ENCODE data around the gene VEGFB.

Gene VEGFB

DNA sequence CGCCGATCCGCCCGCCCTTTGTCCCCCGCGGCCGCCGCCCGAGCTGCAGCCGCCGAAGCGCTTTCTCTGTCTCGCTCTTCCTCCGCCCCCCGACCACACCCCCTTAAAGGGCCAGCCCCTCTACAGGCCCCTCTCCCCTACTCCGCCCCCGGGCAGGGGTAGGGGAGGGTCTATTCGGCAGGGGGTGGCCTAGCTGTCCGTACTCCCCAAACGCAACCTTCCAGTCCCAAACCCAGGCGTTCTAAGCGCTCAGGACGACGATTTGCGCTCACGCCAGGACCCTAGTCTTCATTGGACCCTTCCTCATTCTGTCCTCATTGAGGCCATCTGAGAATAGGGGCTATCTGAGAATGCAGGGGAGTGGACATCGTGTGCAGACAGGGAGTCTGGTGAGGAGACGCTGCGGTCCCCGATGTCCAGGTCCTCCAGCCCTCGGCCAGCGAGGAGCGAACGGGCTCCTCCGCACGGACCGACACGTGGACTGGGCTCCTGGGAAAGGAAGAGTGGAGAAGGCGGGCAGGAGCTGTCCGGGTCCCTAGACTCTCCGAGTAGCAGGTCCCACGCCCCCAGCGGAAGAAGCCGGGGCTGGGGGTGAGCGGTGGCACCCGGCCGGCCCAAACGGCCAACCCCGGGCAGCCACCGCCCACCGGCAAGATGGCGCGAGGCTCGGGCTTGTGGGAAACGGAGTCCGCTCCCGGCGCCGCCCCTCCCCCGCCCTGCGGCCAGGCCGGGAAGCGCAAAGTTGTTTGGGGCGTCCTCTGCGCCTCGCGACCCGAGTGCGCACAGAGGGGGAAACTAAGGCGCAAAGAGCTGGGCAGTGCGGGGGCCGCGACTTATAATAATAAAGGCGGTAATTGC, 12.7 kb downstream of the VEGFB start, which contains the start of gene PPP1R14B:
PPP1R14B (minus strand) TSS at position 73 of the 858 bp plus-strand sequence. CDS start 270 bp downstream, outside the sequence.
- peak; percentile 77 to 78 for DNase-seq (ENCODE audit: low read depth in 2 of 2)

DNA sequence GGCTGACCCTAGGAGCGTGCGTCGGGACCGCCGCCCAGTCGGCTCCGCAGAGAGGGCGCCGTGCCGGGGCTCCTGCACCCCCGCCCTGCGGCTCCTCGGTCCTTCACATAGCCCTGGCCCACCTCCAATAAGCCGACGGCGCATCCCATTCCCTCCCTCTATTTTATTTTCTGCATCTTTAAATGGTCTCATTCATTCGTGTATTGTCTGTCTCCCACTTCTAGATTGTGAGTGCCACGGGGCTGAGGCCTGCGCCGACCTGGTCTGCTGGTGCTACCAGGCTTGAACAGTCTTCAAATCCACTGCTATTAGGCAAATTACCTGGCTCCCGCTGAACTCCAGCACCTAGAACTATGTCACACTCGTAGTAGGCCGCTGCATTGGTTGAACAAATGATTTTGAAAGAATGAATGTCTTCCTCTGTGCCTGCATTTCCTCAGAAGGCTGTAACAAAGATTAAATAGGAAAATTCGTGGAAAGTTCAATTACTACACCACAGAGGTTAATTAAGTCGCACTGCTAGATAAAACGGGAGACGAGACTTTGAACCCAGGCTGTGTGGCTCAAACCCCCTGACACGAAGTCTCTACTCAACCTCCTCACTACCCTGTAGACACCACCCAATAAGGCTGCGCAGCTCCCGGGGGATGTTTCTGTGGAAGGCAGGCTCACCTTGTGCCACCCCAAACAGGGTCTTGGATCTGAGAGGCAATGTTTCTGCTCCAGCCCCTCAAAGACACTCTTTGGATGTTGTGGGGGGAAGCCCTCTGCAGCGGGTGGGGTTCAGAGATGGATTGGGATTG, 13.5 kb downstream of the VEGFB start:
- no peak for DNase-seq (ENCODE audit: low read depth in 2 of 2)

- no peak for DNase-seq (ENCODE audit: low read depth in 2 of 2)
Observed at GRCh38 chr11:64248578-64248977, 14.2 kb downstream of the VEGFB start.

GRCh38 chr11:64249038-64249437, 14.7 kb downstream of the VEGFB start:
- DNase-seq (ENCODE audit: low read depth in 2 of 2), result no peak

GRCh38 chr11:64249563-64250414, 15.4 kb downstream of the VEGFB start:
- DNase-seq (ENCODE audit: low read depth in 2 of 2), result no peak

DNA sequence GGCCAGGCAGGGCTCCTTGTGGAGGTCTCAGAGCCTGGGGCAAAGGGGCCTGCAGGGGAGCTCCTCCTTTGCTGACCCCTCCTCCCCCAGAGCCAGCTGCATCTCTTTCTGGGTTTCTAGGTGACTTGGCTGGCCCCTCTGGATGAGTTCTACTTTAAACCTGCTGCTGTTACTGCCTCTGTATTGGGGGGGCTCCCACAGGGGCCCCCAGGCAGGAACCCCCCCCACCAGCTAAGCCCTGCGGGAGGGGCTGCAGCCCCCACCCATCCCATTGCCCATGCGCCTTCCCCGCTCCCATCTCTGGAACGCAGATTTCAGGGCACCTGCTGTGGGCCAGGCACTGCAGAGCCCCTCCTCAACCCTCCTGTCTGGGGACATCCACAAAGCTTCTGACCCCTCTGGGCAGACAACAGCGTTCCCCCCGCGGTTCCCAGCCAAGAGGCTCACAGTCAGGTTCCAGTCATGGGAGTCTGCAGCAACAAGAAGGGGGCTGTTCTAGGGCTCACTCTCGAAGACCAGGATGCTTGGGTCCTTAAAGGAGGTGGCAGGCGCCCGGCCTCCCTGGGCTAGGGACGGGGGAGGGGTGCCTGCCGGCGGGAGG, 16.1 kb downstream of the VEGFB start:
- no peak for DNase-seq (ENCODE audit: low read depth in 2 of 2)

- DNase-seq (ENCODE audit: low read depth in 2 of 2), result peak in 1 of 2 donors; percentile 59
Observed at GRCh38 chr11:64251016-64251752, 16.8 kb downstream of the VEGFB start, which contains the start of gene PLCB3. Gene PLCB3, plus strand, starts transcription at chr11:64251530. Its CDS starts 120 bp downstream, at chr11:64251650.

DNA sequence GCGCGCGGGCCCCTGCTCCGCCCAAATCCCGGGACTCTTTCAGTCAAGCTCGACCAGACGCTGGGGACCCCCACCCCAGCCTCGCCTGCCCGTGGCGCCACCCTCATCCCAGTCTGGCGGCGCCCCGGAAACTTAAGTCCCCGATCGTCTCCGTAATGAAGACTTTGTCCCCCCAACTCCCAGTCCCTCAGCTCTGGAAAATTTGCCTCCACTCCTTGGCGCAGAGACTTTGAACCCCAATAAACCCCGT, 17.3 kb downstream of the VEGFB start:
- no peak for DNase-seq (ENCODE audit: low read depth in 2 of 2)

DNA sequence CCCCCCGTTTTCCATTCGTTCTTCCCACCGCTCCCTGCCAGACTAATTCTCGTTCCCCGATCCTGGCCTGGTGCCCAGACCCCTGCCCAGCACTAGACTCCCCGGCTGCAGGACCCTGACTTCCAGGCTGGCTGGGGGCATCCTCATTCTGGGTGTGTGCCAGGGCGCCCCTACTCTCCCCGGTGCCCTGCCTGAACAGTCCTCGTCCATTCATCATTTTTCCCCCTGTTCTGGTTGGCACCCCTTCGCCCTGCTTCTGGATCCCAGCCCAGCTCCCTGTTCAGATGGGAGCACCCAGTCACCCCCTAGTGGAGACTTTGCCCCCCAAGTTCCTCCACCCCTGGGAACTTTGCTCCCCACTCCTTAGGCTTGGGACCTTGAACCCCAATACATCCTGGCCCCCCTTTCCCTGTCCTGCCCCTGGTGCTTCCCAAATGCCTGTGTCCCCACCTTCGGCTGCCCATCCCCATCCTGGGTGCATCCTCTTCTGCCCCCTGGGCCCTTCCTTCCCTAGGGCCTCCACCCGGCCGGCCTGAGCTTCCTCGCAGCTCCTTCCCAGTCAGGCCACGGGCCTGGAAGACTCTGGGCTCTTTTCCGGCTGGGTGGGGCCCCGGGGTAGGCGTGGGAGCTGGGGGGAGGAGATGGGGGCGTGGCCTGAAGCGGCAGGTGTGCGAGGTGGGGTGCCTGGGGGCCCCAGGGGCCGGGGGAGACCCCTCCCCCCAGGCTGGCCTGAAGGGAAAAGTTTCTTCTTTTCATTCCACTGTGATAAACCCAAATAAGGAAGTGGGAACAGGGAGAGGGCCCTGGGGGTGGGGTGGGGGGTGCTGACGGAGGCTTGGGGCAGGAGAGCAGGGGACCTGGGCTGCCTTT, 17.9 kb downstream of the VEGFB start:
- no peak for DNase-seq (ENCODE audit: low read depth in 2 of 2)

DNA sequence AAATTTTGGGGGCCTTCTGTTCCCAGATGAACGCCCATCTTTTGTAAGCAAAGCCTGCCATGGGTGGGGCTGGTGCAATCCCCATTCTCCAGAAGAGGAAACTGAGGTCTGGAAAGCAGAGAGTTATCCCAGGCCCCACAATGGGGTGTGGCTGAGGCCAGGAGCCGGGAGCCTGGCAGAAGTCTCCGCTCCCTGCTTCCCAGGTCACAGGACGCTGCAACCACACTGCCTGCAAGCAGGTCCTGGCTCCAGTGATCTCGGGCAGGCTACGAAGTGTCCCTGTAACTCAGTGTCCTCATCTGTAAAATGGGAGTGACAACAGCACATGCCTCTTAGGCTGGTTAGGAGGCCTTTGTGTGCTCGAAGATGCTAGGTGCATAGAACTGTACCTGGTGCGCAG, 18.7 kb downstream of the VEGFB start:
- no peak for DNase-seq (ENCODE audit: low read depth in 2 of 2)

GRCh38 chr11:64253481-64253880, 19.1 kb downstream of the VEGFB start:
- no peak for DNase-seq (ENCODE audit: low read depth in 2 of 2)

DNA sequence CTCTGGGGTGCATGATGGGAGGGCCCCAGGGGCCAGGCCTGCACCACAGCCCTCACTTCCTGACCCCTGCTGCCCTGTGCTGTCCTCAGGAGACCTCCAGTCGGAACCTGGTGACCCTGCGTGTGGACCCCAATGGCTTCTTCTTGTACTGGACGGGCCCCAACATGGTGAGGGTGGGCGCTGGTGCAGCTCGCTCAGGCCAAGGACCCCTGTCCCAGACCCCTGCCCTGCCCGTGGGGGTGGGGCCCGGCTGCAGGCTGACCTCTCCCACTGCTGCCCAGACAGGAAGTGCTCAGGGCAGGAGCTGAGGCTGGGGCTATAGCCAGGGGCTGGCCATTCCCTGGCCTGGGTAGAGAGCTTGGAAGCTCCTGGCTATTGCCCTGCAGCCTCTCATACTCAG, 19.9 kb downstream of the VEGFB start:
- DNase-seq (ENCODE audit: low read depth in 2 of 2), result no peak

DNA sequence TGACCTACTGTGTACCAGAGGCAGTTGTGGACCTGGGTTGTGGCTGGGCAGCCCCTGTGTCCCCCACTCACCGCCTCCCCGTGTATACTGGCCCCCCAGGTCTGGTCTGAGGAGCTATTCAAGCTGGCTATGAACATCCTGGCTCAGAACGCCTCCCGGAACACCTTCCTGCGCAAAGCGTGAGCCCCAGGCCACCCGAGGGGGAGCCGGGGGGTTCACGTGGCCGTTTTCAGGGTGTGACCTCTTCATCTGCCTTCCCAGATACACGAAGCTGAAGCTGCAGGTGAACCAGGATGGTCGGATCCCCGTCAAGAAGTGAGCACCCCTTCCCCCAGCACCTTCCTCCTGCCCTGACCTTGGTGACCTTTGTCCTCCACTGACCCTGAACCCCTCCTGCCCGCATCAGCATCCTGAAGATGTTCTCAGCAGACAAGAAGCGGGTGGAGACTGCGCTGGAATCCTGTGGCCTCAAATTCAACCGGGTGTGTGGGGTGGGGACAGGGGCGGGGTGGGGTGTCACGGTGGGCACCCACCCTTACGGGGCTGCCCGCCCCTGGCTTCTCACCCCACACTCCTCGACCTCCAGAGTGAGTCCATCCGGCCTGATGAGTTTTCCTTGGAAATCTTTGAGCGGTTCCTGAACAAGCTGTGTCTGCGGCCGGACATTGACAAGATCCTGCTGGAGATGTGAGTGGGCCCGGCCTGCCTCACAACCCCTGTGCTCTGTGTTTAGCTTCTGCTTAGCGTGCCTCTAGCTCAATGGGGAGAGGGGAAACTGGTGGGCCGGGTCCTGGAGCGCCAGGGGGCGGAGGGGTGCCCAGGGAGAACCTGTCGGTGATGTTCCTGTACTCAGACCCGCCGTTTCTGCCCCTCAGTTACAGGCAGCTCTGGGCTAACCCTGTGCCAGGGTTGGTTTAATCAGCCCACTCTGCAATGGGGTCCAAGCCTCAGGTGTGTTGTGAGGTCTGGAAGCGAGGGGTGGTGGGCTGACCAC, 21.0 kb downstream of the VEGFB start:
- DNase-seq (ENCODE audit: low read depth in 2 of 2), result no peak

GRCh38 chr11:64256300-64256699, 21.9 kb downstream of the VEGFB start:
- no peak for DNase-seq (ENCODE audit: low read depth in 2 of 2)

GRCh38 chr11:64258356-64258755, 24.0 kb downstream of the VEGFB start:
- DNase-seq (ENCODE audit: low read depth in 2 of 2), result no peak

DNA sequence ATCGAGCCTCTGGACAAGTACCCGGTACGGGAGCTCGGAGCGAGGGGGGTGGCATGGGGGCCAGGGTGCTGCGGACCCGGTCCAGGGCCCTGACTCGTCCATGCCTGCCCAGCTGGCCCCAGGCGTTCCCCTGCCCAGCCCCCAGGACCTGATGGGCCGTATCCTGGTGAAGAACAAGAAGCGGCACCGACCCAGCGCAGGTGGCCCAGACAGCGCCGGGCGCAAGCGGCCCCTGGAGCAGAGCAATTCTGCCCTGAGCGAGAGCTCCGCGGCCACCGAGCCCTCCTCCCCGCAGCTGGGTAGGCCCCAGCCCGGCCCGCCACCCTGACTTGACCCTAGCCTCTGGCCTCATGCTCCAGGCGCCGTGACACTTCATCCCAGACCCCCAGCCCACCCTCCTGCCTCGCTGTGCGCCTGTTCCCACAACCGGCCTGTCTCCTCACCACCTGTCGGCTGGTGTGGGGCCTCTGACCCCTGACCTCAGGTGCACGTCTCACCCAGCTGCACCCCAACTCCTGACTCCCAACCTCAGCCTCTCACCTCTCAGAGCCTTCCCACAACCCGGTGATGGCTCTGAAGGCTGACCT, 24.7 kb downstream of the VEGFB start:
- DNase-seq (ENCODE audit: low read depth in 2 of 2), result no peak

- DNase-seq (ENCODE audit: low read depth in 2 of 2), result no peak
Observed at GRCh38 chr11:64259533-64260067, 25.2 kb downstream of the VEGFB start.

GRCh38 chr11:64260147-64260708, 25.8 kb downstream of the VEGFB start:
- DNase-seq (ENCODE audit: low read depth in 2 of 2), result no peak

Data from stimulated activated CD8-positive, alpha-beta memory T cell treated with anti-CD3 and anti-CD28 coated beads, Interleukin-2, amount 100 ng/mL, for 48 hours (primary cell).